Erythroblast (primary cell): Measurements from ENCODE around the gene TMEM243.

Experiments used
- GATA1 ChIP-seq: IDR thresholded peaks from 2 replicates; pipeline ENCODE4 v1.6.1; 2011; ENCODE audit warnings: low read depth, mild to moderate bottlenecking, control low read depth, low read length, moderate library complexity
- POLR2A ChIP-seq: IDR thresholded peaks from 2 replicates; pipeline ENCODE4 v1.6.1; 2011; ENCODE audit warnings: mild to moderate bottlenecking, low read length

GRCh38 chr7:87225696-87226095 is 6.2 kb upstream of the TMEM243 start:
- no peak for TF ChIP-seq POLR2A
- no peak for TF ChIP-seq GATA1
